Stomach (tissue), 4 donors: ENCODE results near the gene CYP24A1.

ENCODE experiments used
- POLR2A ChIP-seq, 4 donors: fragments of 450-650 bp; IDR thresholded peaks; one replicate each; pipeline ENCODE4 v1.6.1; 2016; ENCODE audit warnings: antibody characterized with exemption in 4 of 4, control low read depth in 2 of 4, mild to moderate bottlenecking in 1 of 4, moderate library complexity in 1 of 4
- TF ChIP-seq, protein P1 (sequence below), 7 experiments: fragments of 450-650 bp in 4 of 7; fragments of 200-600 bp in 3 of 7; sonication (generic) in 3 of 7; IDR thresholded peaks; one replicate each; pipeline ENCODE4 v1.5.1; 2016 to 2019; ENCODE audit warnings: antibody characterized with exemption in 7 of 7, control low read depth in 2 of 7, mild to moderate bottlenecking in 1 of 7

DNA sequence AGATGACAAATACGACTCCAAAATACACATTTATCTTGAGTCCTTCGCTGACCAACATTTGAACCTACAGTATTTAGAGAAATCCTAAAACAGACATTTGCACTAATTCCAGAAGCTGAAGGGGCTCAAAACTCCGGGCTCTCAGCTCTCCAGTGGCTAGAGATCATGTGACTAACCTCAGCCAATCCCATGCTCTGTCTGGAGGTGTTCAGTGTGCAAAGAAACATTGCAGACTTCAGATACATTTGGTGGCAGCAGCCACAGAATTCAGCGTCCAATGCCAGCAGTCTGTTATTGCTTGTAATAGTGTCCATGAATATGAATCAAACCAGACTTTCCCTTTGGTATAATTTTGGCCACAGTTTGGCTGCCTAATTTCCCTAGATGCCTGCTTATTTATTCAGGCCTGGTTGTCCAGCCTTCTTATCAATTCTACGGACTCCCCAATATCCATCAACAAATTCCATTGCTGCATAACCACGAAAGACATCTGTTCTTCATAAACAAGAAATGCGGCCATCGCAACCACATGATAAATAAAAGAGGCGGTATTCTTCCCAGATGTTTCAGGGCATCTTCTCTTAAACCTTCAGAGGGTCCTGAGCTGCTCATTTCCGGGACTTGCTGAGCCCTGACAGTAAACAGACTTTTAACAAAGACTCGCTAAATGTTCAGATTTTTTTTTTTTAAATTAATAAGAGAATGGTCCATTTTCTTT is 14.5 kb upstream of the CYP24A1 start:
- TF ChIP-seq POLR2A (IDR thresholded peaks at IDR 0.05) = no peak
- TF ChIP-seq, protein P1, sequence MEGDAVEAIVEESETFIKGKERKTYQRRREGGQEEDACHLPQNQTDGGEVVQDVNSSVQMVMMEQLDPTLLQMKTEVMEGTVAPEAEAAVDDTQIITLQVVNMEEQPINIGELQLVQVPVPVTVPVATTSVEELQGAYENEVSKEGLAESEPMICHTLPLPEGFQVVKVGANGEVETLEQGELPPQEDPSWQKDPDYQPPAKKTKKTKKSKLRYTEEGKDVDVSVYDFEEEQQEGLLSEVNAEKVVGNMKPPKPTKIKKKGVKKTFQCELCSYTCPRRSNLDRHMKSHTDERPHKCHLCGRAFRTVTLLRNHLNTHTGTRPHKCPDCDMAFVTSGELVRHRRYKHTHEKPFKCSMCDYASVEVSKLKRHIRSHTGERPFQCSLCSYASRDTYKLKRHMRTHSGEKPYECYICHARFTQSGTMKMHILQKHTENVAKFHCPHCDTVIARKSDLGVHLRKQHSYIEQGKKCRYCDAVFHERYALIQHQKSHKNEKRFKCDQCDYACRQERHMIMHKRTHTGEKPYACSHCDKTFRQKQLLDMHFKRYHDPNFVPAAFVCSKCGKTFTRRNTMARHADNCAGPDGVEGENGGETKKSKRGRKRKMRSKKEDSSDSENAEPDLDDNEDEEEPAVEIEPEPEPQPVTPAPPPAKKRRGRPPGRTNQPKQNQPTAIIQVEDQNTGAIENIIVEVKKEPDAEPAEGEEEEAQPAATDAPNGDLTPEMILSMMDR (IDR thresholded peaks at IDR 0.05) = no peak
